ENCODE data around the gene NDUFV1.
"Not testable (repeated sequence)": the region's sequence is repeated elsewhere in the genome, so short reads cannot be mapped to it uniquely, and the experiment has no call there.

NDUFV1 gene

DNA sequence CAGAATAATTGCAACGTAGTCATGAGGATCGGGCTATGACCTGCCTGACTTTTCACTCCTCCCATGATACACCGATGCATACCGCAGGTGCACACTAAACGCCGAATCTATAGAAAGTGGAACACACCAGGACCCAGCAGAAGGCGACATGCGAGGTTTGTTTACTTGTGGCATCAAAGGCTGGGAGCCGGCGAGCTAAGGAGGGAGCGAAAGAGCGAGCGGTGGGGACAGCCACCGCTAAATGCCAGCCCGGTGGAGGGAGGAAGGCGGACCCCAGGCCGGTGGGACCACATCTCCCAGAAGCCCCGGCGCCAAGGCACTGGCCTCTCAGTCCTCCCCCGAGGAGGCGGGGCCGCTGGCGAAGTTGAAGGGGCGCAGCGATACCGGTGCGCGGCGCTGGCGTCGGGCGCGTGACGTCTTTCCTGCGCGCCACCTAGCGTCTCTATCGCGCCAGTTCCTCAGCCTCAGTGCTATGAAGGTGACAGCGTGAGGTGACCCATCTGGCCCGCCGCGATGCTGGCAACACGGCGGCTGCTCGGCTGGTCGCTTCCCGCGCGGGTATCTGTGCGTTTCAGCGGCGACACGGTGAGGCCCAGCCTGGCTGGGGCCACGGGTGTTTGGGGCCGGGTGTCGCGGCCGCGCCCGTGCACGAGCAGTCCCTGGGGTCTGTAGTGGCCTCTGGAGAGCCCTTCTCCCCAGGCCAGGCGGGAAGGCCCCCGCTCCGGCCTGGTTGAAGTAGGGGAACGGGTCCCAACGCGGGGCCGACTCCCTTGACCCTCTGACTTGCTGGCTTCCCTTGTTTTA is at the start of gene NDUFV1:
Gene NDUFV1 (plus strand): TSS at position 445 of the 804 bp plus-strand sequence. CDS start 69 bp downstream, at position 514.
- peak; percentile 76 for DNase-seq

DNA sequence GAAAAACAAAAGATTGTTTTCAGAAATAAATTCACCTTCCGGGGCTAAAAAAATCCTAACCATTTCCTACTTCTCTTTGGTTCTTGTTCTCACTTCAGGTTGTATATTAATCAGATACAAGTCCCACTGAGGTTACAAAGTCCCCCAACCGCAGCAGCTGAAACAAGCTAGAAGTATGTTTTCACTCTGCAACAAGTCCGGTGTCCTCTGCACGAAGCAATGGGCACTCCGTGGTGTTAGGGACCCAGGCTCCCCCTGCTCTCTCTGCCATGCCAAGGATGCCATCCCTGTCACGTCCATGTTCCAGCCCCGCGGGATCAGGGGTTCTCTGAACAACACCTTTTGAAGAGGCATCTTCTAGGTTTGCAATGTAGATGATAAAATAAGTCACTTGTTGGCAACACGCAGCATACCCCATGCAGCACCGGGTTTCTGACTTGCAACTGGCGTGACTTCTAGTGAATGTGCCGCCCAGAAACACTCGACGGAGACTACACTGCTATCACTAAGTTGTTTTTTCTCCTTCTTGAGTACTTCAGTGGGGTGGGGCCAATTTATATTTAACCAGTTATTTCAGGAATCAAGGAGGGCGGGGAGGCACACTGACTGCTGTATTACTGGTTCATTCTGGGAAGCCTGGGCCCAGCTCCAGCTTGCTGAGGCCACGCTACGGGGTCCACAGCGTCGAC is 48.5 kb upstream of the NDUFV1 start:
- DNase-seq, result no peak

DNA sequence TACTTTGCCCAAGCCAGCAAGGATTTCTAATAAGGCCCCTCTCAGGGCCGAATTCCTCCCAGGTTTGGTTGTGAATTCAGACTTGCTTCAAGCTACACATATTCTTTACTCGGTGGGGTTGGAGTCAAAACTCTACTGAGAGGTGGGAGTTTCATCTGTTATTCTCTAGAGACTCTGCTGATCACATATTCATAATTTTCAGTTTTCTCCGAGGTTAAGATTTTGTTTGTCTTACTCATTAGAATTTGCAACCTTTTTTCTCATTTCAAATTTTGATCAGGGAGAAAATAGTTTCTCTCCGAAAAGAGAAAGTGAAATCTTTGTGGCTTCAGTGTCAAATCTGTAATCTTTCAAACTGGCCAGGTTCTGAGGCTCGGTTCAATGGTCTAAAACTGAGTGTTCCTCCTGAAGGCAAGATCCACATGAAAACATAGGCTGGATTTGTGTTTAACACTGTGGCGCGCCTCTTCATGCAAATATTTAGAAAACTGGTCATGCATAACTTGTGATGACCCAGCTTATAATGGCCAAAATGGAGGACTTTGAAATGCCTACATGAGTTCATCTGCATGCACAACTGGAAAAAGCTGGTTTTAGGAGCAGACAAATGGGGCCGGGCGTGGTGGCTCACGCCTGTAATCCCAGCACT is 44.6 kb upstream of the NDUFV1 start:
- no peak for DNase-seq

DNA sequence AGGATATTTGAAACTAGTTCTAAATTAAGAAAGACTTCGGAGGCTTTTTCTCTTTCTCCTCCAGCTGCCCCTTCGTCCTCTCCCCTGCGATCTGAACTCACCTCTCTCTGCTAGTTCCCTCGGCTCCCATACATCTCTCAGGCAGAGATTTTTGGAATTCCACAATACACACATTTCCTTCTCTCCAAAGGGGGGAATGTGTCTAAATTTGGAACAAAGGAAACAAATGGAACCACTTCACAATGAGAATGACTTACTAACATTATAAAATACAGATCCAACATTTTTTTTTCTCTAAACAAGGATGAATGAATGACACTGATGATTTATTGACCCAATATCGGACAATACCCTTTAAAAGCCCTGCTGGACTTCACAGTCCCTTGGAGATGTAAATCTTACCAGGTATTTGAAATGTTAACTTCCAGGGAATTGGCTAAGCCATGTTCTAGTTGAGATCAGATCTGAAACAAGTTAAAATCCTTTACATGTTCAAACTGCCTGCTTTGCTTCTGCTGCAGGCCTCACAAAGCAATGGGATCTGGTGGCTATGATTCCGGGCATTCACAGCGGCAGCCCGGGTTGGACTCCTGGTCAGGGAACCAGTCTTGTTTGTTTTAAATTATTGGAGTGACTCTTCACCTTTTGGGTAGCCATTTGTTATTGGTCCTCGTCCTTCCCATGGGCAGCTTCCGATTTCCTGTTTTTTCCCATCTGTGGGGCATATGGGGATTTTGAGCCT is 43.6 kb upstream of the NDUFV1 start:
- DNase-seq, result no peak

DNA sequence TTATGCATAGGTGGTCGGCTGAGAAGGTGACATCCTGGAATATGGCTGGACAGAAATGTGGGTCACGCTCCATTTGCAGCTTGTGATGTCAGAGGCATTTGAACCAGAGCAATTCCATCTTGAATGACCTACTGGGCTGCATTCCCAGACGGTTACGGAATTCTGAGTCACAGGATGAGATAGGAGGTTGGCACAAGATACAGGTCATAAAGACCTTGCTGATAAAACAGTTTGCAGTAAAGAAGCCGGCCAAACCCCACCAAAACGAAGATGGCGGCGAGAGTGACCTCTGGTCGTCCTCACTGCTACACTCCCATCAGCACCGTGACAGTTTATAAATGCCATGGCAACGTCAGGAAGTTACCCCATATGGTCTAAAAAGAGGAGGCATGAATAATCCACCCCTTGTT is 43.0 kb upstream of the NDUFV1 start:
- DNase-seq, result not testable (repeated sequence)

DNA sequence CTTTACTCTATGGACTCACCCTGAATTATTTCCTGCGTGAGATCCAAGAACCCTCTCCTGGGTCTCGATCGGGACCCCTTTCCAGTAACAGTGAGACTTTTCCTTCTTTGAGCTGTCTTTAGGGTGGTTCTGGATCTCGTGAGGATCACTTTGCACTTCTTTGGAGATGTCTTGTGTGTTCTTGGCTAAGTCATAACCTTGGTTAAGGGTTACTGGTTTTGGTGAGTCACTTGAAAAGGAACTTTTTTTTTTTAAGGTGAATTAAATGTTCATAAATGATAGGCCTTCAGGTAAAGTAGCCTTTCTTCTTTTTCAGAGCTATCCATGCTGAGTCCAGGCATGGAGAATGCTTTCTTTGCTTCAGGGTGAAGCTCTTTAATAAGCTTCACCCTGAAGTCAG is 42.5 kb upstream of the NDUFV1 start:
- DNase-seq, result no peak

DNA sequence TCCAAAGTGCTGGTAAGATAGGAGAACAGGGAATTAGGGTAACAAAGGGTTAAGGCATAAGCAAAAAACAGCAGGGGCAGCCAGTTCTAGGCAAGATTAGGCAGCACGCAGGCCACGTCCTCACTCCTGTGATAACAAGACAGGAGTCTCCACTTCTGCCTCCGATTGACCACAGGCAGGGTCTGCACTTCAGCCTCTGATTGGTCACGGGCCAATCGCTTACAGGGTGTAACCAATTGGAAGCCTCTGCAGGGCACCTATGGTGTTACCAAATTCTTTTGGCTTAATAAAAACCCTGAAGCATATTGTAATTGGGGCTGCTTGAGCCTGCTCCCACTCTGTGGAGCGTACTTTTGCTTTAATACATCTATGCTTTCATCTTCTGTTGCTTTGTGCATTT is 35.3 kb upstream of the NDUFV1 start:
- DNase-seq, result no peak

DNA sequence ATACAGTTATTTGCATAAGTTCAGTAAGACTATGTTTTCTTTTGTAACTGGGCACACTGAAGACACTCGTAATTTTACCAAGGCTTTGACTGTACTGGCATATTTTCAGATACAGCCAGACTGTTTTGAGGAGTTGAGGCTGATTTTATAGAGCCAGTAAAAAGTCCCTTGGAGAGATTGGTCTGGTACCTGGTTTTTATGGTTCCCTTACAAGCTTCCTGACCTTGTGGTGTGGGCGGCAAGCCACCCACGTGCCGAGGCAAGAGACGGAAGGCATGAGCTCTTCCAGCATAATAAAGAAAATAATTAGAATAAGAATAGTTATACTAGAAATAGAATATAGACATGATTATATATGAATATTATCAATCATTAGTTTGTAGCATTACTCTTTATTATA is 34.4 kb upstream of the NDUFV1 start:
- DNase-seq, result no peak

DNA sequence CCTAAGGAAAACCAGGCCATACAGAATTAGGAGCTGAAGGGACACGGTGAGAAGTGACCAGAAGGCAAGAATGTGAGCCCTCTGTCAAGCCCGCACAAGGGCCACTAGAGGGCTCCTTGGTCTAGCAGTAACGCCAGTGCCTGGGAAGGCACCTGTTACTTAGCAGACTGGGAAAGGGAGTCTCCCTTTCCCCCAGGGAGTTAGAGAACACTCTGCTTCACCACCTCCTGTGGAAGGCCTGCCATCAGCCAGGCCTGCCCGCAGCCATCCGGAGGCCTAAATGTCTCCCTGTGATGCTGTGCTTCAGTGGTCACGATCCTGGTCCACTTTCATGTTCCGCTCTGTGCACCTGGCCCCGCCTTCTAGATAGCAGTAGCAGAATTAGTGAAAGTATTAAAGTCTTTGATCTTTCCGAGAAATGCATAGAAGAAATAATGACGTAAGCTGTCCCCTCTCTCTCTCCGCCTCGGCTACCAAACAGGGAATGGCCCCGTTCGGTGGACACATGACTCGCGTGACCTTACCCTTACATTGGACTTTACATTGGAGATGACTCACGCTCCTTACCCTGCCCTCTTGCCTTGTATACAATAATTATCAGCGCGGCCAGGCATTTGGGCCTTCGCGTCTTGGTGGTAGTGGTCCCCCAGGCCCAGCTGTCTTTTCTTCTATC is 33.9 kb upstream of the NDUFV1 start:
- no peak for DNase-seq

DNA sequence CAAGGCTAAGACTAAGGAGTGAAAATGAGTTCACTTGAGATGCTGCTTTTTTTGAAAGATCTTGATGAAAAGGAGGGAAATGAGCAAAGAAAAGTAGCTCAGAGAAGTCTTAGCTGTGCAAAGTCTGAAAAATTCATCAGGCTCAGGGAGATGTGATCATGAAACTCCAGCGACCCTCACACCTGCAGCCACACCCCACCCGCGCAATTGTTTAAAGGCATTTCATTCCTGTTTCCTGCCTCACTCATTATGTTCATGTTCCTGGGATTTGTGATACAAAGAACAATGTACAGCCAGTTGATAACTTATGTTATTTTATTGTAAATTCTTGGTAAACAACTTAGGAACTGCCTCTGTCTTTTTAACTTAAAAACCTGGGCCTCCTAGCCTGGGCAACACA is 31.8 kb upstream of the NDUFV1 start:
- DNase-seq, result no peak

DNA sequence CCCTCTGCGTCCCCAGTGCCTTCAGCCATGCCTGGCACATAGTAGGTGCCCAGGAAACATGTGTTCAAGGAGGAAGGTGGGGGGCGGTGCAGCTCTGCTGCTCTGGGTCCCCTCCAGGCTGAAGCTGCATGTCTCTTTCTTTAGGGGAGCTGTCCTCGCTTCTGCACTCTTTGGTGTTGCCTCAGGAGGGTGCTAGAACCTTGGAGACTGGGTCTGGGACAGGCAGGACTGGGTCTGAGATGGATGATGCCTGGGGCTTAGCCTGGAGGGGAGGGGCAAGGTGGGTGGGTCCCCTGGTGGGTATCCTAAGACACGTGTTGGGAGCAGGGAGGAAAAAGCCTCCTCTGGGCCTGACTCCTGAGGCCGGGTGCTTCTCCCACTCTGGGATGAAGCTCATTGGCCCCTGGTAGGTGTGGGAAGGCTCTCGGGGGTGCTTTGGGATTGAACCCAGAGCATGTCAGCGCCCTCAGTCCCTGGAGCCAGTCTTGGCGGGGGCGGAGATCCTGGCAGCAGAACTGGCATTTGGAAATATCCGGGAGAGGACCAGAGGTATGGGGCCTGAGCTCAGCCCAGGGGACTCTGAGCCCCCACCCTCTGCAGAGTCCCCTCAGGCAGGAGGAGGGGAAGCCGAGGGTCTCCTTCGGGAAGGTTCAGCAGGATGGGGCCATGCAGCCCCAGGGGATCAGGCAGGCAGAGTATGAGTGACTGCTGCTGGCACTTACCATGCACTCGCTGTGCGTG is 29.8 kb upstream of the NDUFV1 start:
- no peak for DNase-seq

DNA sequence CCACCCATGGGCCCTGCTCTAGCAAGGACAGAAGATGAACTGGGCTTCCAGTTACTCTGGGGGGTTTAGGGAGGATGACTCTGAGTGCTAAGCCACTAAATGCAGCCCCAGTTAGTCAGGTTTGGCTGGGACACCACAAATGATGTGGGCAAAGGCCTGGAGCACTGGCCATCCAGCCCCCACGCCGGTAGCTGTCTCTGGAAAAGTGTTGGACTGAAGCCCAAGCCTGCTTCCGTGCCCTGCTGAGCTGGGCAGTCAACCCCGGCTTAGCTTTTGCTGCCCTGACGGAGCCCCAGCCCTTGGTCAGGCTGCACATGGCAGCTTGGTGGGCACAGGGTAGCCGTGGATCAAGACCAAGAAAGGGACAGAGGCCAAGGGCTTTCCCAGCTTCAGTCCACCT is 28.8 kb upstream of the NDUFV1 start:
- no peak for DNase-seq

DNA sequence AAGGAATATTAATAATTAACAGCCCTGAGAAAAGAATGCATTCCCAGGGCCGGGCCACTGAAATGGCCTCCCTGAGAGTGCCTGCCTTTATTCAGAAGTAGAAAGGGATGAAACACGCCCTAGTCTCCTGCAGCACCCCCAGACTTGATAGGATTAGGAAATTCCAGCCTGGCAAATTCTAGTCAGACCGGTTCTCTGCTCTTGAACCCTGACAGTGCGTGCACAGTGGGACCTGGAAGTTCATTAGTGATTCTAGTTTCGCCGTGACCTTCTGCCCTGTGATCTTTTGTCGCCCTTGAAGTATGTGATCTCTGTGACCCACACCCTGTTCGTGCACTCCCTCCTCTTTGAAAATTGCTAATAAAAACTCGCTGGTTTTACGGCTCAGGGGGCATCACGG is 25.3 kb upstream of the NDUFV1 start:
- DNase-seq, result no peak

DNA sequence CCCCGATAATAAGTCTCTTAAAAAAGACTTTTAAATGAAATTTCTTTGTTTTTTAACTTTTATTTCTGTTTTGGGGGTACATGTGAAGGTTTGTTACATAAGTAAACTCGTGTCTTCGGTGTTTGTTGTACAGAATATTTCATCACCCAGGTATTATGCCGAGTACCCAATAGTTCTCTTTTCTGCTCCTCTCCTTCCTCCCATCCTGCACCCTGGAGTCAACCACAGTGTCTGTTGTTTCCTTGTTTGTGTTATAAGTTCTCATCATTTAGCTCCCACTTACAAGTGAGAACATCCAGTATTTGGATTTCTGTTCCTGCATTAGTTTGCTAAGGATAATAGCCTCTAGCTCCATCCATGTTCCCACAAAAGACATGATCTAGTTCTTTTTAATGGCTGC is 24.7 kb upstream of the NDUFV1 start:
- no peak for DNase-seq

DNA sequence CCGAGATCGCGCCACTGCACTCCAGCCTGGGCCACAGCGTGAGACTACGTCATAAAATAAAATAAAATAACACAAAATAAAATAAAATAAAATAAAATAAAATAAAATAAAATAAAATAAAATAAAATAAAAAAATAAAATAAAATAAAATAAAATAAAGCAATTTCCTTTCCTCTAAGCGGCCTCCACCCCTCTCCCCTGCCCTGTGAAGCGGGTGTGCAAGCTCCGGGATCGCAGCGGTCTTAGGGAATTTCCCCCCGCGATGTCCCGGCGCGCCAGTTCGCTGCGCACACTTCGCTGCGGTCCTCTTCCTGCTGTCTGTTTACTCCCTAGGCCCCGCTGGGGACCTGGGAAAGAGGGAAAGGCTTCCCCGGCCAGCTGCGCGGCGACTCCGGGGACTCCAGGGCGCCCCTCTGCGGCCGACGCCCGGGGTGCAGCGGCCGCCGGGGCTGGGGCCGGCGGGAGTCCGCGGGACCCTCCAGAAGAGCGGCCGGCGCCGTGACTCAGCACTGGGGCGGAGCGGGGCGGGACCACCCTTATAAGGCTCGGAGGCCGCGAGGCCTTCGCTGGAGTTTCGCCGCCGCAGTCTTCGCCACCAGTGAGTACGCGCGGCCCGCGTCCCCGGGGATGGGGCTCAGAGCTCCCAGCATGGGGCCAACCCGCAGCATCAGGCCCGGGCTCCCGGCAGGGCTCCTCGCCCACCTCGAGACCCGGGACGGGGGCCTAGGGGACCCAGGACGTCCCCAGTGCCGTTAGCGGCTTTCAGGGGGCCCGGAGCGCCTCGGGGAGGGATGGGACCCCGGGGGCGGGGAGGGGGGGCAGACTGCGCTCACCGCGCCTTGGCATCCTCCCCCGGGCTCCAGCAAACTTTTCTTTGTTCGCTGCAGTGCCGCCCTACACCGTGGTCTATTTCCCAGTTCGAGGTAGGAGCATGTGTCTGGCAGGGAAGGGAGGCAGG is 23.2 kb upstream of the NDUFV1 start, which contains the start of gene GSTP1:
Gene GSTP1 (plus strand): TSS at position 566 of the 958 bp plus-strand sequence. CDS start 32 bp downstream, at position 598.
- DNase-seq, result no peak

DNA sequence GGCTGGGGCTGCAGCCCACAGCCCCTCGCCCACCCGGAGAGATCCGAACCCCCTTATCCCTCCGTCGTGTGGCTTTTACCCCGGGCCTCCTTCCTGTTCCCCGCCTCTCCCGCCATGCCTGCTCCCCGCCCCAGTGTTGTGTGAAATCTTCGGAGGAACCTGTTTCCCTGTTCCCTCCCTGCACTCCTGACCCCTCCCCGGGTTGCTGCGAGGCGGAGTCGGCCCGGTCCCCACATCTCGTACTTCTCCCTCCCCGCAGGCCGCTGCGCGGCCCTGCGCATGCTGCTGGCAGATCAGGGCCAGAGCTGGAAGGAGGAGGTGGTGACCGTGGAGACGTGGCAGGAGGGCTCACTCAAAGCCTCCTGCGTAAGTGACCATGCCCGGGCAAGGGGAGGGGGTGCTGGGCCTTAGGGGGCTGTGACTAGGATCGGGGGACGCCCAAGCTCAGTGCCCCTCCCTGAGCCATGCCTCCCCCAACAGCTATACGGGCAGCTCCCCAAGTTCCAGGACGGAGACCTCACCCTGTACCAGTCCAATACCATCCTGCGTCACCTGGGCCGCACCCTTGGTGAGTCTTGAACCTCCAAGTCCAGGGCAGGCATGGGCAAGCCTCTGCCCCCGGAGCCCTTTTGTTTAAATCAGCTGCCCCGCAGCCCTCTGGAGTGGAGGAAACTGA is 22.4 kb upstream of the NDUFV1 start:
- DNase-seq, result no peak

DNA sequence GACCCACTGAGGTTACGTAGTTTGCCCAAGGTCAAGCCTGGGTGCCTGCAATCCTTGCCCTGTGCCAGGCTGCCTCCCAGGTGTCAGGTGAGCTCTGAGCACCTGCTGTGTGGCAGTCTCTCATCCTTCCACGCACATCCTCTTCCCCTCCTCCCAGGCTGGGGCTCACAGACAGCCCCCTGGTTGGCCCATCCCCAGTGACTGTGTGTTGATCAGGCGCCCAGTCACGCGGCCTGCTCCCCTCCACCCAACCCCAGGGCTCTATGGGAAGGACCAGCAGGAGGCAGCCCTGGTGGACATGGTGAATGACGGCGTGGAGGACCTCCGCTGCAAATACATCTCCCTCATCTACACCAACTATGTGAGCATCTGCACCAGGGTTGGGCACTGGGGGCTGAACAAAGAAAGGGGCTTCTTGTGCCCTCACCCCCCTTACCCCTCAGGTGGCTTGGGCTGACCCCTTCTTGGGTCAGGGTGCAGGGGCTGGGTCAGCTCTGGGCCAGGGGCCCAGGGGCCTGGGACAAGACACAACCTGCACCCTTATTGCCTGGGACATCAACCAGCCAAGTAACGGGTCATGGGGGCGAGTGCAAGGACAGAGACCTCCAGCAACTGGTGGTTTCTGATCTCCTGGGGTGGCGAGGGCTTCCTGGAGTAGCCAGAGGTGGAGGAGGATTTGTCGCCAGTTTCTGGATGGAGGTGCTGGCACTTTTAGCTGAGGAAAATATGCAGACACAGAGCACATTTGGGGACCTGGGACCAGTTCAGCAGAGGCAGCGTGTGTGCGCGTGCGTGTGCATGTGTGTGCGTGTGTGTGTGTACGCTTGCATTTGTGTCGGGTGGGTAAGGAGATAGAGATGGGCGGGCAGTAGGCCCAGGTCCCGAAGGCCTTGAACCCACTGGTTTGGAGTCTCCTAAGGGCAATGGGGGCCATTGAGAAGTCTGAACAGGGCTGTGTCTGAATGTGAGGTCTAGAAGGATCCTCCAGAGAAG is 21.6 kb upstream of the NDUFV1 start:
- DNase-seq, result no peak

DNA sequence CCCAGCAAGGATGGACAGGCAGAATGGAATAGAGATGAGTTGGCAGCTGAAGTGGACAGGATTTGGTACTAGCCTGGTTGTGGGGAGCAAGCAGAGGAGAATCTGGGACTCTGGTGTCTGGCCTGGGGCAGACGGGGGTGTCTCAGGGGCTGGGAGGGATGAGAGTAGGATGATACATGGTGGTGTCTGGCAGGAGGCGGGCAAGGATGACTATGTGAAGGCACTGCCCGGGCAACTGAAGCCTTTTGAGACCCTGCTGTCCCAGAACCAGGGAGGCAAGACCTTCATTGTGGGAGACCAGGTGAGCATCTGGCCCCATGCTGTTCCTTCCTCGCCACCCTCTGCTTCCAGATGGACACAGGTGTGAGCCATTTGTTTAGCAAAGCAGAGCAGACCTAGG is 20.8 kb upstream of the NDUFV1 start:
- no peak for DNase-seq

All from NCI-H2029 treated with DMSO at 0.1 percent for 48 hours (cell line).